HEK293 (cell line): ENCODE results near the gene ZNF253.

ENCODE experiments used
- IKZF3 ChIP-seq: fragments of 450-650 bp; IDR thresholded peaks from 2 replicates; pipeline ENCODE4 v1.5.0; 2018; ENCODE audit warnings: missing biosample characterization, mild to moderate bottlenecking, missing genetic modification characterization, moderate library complexity
- KLF1 ChIP-seq: fragments of 450-650 bp; formaldehyde crosslinking; IDR thresholded peaks from 2 replicates; pipeline ENCODE4 v1.5.1; 2016; ENCODE audit warnings: missing biosample characterization, missing genetic modification characterization
- KLF9 ChIP-seq: fragments of 450-650 bp; formaldehyde crosslinking; IDR thresholded peaks from 2 replicates; pipeline ENCODE4 v1.5.1; 2016; ENCODE audit warnings: missing biosample characterization, missing genetic modification characterization, low read depth
- MYNN ChIP-seq: fragments of 450-650 bp; formaldehyde crosslinking; IDR thresholded peaks from 2 replicates; pipeline ENCODE4 v1.5.1; 2016; ENCODE audit warnings: missing biosample characterization, missing genetic modification characterization, borderline replicate concordance
- REST ChIP-seq: fragments of 450-650 bp; formaldehyde crosslinking; IDR thresholded peaks from 2 replicates; pipeline ENCODE4 v1.5.1; 2016; ENCODE audit warnings: missing biosample characterization, missing genetic modification characterization
- ZBTB1 ChIP-seq: fragments of 450-650 bp; formaldehyde crosslinking; IDR thresholded peaks from 2 replicates; pipeline ENCODE4 v1.5.1; 2016; ENCODE audit warnings: missing biosample characterization, missing genetic modification characterization
- ZBTB48 ChIP-seq: fragments of 450-650 bp; formaldehyde crosslinking; IDR thresholded peaks from 2 replicates; pipeline ENCODE4 v1.5.1; 2016; ENCODE audit warnings: missing biosample characterization, missing genetic modification characterization
- ZEB2 ChIP-seq: fragments of 450-650 bp; formaldehyde crosslinking; IDR thresholded peaks from 2 replicates; pipeline ENCODE4 v1.5.1; 2016; ENCODE audit warnings: missing biosample characterization, missing genetic modification characterization
- ZNF112 ChIP-seq: fragments of 450-650 bp; formaldehyde crosslinking; IDR thresholded peaks from 2 replicates; pipeline ENCODE4 v1.5.0; 2017; ENCODE audit warnings: missing biosample characterization, missing genetic modification characterization
- ZNF140 ChIP-seq: fragments of 450-650 bp; formaldehyde crosslinking; IDR thresholded peaks from 2 replicates; pipeline ENCODE4 v1.5.1; 2016; ENCODE audit warnings: missing biosample characterization, missing genetic modification characterization
- ZNF146 ChIP-seq: fragments of 450-650 bp; formaldehyde crosslinking; IDR thresholded peaks from 2 replicates; pipeline ENCODE4 v1.5.1; 2016; ENCODE audit warnings: missing biosample characterization, missing genetic modification characterization
- ZNF155 ChIP-seq: fragments of 450-650 bp; formaldehyde crosslinking; IDR thresholded peaks from 2 replicates; pipeline ENCODE4 v1.5.1; 2016; ENCODE audit warnings: missing biosample characterization, missing genetic modification characterization
- ZNF16 ChIP-seq: fragments of 450-650 bp; formaldehyde crosslinking; IDR thresholded peaks from 2 replicates; pipeline ENCODE4 v1.5.1; 2016; ENCODE audit warnings: low read depth, missing biosample characterization, missing genetic modification characterization
- ZNF19 ChIP-seq: fragments of 450-650 bp; formaldehyde crosslinking; IDR thresholded peaks from 2 replicates; pipeline ENCODE4; 2016; ENCODE audit warnings: missing biosample characterization, missing genetic modification characterization, low read depth
- ZNF221 ChIP-seq: fragments of 450-650 bp; formaldehyde crosslinking; IDR thresholded peaks from 2 replicates; pipeline ENCODE4 v1.5.1; 2017; ENCODE audit warnings: missing biosample characterization, missing genetic modification characterization, borderline replicate concordance
- ZNF239 ChIP-seq: fragments of 450-650 bp; formaldehyde crosslinking; IDR thresholded peaks from 2 replicates; pipeline ENCODE4 v1.5.1; 2016; ENCODE audit warnings: missing biosample characterization, missing genetic modification characterization
- ZNF248 ChIP-seq: fragments of 450-650 bp; formaldehyde crosslinking; IDR thresholded peaks from 2 replicates; pipeline ENCODE4 v1.5.1; 2017; ENCODE audit warnings: missing biosample characterization, missing genetic modification characterization
- ZNF280D ChIP-seq: fragments of 450-650 bp; formaldehyde crosslinking; IDR thresholded peaks from 2 replicates; pipeline ENCODE4 v1.5.1; 2016; ENCODE audit warnings: missing biosample characterization, missing genetic modification characterization
- ZNF366 ChIP-seq: fragments of 450-650 bp; formaldehyde crosslinking; conservative IDR thresholded peaks from 2 replicates; pipeline ENCODE4 v1.5.1; 2016; ENCODE audit warnings: missing biosample characterization, missing genetic modification characterization
- ZNF391 ChIP-seq: fragments of 450-650 bp; formaldehyde crosslinking; IDR thresholded peaks from 2 replicates; pipeline ENCODE4 v1.5.1; 2016; ENCODE audit warnings: low read depth, missing biosample characterization, missing genetic modification characterization, borderline replicate concordance
- ZNF48 ChIP-seq: fragments of 450-650 bp; formaldehyde crosslinking; IDR thresholded peaks from 2 replicates; pipeline ENCODE4 v1.5.1; 2016; ENCODE audit warnings: missing biosample characterization, missing genetic modification characterization
- ZNF529 ChIP-seq: fragments of 450-650 bp; formaldehyde crosslinking; IDR thresholded peaks from 2 replicates; pipeline ENCODE4 v1.5.1; 2017; ENCODE audit warnings: missing genetic modification characterization, missing biosample characterization; ENCODE audit not compliant: insufficient replicate concordance
- ZNF560 ChIP-seq: fragments of 450-650 bp; formaldehyde crosslinking; IDR thresholded peaks from 2 replicates; pipeline ENCODE4 v1.5.1; 2017; ENCODE audit warnings: missing biosample characterization, missing genetic modification characterization, borderline replicate concordance
- ZNF561 ChIP-seq: fragments of 450-650 bp; IDR thresholded peaks from 2 replicates; pipeline ENCODE4 v1.5.1; 2018; ENCODE audit warnings: missing biosample characterization, missing genetic modification characterization, borderline replicate concordance
- ZNF629 ChIP-seq: fragments of 450-650 bp; formaldehyde crosslinking; IDR thresholded peaks from 2 replicates; pipeline ENCODE4 v1.5.1; 2017; ENCODE audit warnings: missing biosample characterization, missing genetic modification characterization
- ZNF654 ChIP-seq: fragments of 450-650 bp; formaldehyde crosslinking; IDR thresholded peaks from 2 replicates; pipeline ENCODE4 v1.5.1; 2016; ENCODE audit warnings: low read depth, missing biosample characterization, missing genetic modification characterization
- ZNF76 ChIP-seq: fragments of 450-650 bp; formaldehyde crosslinking; IDR thresholded peaks from 2 replicates; pipeline ENCODE4; 2016; ENCODE audit warnings: low read depth, missing biosample characterization, missing genetic modification characterization, borderline replicate concordance
- ZSCAN5A ChIP-seq: fragments of 450-650 bp; formaldehyde crosslinking; IDR thresholded peaks from 2 replicates; pipeline ENCODE4 v1.5.1; 2016; ENCODE audit warnings: missing biosample characterization, missing genetic modification characterization
- TF ChIP-seq, protein P1 (sequence below): fragments of 450-650 bp; formaldehyde crosslinking; IDR thresholded peaks from 2 replicates; pipeline ENCODE4 v1.5.1; 2016; ENCODE audit warnings: missing biosample characterization, missing genetic modification characterization
- TF ChIP-seq, protein P2 (sequence below): fragments of 450-650 bp; formaldehyde crosslinking; IDR thresholded peaks from 2 replicates; pipeline ENCODE4 v1.5.1; 2016; ENCODE audit warnings: missing biosample characterization, missing genetic modification characterization

ZNF253 gene

DNA sequence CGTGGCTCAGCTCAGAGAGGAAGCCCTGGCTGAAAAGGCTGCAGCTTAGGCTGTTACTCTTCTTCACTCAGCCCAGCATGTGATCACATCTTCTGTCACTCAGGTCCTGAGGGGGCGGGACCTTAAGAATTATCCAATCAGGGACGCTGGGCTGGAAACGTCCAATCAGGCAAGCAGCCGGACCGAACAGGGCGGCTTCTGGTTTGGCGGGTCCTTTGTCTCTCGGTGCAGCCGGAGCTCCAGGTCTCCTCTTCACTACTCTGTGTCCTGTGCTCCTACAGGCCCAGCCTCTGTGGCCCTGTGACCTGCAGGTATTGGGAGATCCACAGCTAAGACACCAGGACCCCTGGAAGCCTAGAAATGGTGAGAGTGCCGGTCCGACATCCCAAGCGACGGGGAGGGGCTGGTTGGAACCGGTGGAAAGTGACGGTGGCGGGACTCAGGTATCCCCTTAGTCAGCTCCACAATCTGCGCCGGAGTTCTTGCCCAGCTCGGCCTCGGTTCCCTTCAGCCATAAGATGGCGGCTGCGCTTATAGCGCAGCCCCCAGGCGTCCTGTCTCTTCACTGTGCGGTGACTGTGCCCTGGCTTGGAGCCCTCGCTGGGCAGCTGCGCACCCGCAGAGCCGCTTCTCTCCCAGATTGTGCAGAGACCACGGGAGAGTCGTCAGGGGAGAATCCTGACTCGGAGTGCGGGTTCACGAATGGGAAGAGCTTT lies 35.2 kb downstream of the ZNF253 start, which contains the start of gene ZNF93 (continued):
- no peak for TF ChIP-seq ZNF16 (tag by site-specific recombination)
- TF ChIP-seq ZNF140 (tag by site-specific recombination): no peak
- no peak for TF ChIP-seq ZNF560 (tag by site-specific recombination)
- no peak for TF ChIP-seq ZNF561 (tag by site-specific recombination)
- TF ChIP-seq ZBTB48 (tag by site-specific recombination): 0 out of 2 replicates have a peak, but pooled peaks have one; percentile 13
- TF ChIP-seq, protein P1, sequence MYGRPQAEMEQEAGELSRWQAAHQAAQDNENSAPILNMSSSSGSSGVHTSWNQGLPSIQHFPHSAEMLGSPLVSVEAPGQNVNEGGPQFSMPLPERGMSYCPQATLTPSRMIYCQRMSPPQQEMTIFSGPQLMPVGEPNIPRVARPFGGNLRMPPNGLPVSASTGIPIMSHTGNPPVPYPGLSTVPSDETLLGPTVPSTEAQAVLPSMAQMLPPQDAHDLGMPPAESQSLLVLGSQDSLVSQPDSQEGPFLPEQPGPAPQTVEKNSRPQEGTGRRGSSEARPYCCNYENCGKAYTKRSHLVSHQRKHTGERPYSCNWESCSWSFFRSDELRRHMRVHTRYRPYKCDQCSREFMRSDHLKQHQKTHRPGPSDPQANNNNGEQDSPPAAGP: 0 out of 2 replicates have a peak, but pooled peaks have one; percentile 19
- TF ChIP-seq ZNF76: no peak
- no peak for TF ChIP-seq ZNF146 (tag by site-specific recombination)
- no peak for TF ChIP-seq ZNF391
- TF ChIP-seq ZSCAN5A (tag by site-specific recombination): no peak
- no peak for TF ChIP-seq ZNF48
- TF ChIP-seq KLF9: no peak
- TF ChIP-seq ZNF112: no peak
- TF ChIP-seq ZEB2 (tag by site-specific recombination): no peak
- no peak for TF ChIP-seq REST (tag by site-specific recombination)
- no peak for TF ChIP-seq ZNF155 (tag by site-specific recombination)
- no peak for TF ChIP-seq ZNF366 (tag by site-specific recombination)
- TF ChIP-seq ZNF654 (tag by site-specific recombination): no peak
- TF ChIP-seq ZNF629: no peak
- TF ChIP-seq KLF1 (tag by site-specific recombination): no peak
- no peak for TF ChIP-seq ZBTB1
- TF ChIP-seq, protein P2, sequence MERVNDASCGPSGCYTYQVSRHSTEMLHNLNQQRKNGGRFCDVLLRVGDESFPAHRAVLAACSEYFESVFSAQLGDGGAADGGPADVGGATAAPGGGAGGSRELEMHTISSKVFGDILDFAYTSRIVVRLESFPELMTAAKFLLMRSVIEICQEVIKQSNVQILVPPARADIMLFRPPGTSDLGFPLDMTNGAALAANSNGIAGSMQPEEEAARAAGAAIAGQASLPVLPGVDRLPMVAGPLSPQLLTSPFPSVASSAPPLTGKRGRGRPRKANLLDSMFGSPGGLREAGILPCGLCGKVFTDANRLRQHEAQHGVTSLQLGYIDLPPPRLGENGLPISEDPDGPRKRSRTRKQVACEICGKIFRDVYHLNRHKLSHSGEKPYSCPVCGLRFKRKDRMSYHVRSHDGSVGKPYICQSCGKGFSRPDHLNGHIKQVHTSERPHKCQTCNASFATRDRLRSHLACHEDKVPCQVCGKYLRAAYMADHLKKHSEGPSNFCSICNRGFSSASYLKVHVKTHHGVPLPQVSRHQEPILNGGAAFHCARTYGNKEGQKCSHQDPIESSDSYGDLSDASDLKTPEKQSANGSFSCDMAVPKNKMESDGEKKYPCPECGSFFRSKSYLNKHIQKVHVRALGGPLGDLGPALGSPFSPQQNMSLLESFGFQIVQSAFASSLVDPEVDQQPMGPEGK (tag by site-specific recombination): no peak
- TF ChIP-seq ZNF239: no peak
- no peak for TF ChIP-seq ZNF529
- no peak for TF ChIP-seq ZNF221 (tag by site-specific recombination)
- no peak for TF ChIP-seq ZNF280D (tag by site-specific recombination)
- TF ChIP-seq MYNN: no peak
- TF ChIP-seq IKZF3: no peak
- TF ChIP-seq ZNF248 (tag by site-specific recombination): no peak
- no peak for TF ChIP-seq ZNF19
